WERI-Rb-1 (cell line): ENCODE measurements around the gene HOXB2.

Source experiments
- DNase-seq: peaks from one replicate; pipeline ENCODE4 v3.0.0-alpha.2; 2020
- H3K27ac ChIP-seq: fragments of 250-450 bp; sonication (Bioruptor Pico); 2 replicates; pipeline ENCODE4 v1.5.1; 2020; ENCODE audit warnings: mild to moderate bottlenecking, moderate library complexity
- H3K27me3 ChIP-seq: fragments of 250-450 bp; sonication (Bioruptor Pico); 2 replicates; pipeline ENCODE4 v1.5.1; 2021; ENCODE audit warnings: mild to moderate bottlenecking, low read depth, moderate library complexity; ENCODE audit not compliant: insufficient read depth, severe bottlenecking
- H3K36me3 ChIP-seq: fragments of 250-450 bp; sonication (Bioruptor Pico); 2 replicates; pipeline ENCODE4 v1.5.1; 2020; ENCODE audit warnings: mild to moderate bottlenecking, moderate library complexity
- H3K4me3 ChIP-seq: 2 replicates; pipeline ENCODE4 v1.5.1; 2011; ENCODE audit warnings: low read depth, mild to moderate bottlenecking, control low read depth, low read length
- H3K9me3 ChIP-seq: fragments of 250-450 bp; sonication (Bioruptor Pico); 2 replicates; pipeline ENCODE4 v1.5.1; 2021; ENCODE audit warnings: mild to moderate bottlenecking, moderate library complexity; ENCODE audit not compliant: severe bottlenecking
- TF ChIP-seq, protein P1 (sequence below): IDR thresholded peaks from 2 replicates; pipeline ENCODE4 v1.5.1; 2011; ENCODE audit warnings: low read depth, mild to moderate bottlenecking, control low read depth, inconsistent platforms, low read length

HOXB2 gene

GRCh38 chr17:48588074-48588415 is 43.1 kb upstream of the HOXB2 start:
- Histone ChIP-seq H3K9me3 (peaks cover 6% of the 10 kb centered on the region), H3K27ac (no peak overlapping the region), H3K36me3 (no peaks in the 10 kb centered on the region), H3K4me3 (no peak overlapping the region), H3K27me3 (peaks cover 97% of the 10 kb centered on the region)
- TF ChIP-seq, protein P1, sequence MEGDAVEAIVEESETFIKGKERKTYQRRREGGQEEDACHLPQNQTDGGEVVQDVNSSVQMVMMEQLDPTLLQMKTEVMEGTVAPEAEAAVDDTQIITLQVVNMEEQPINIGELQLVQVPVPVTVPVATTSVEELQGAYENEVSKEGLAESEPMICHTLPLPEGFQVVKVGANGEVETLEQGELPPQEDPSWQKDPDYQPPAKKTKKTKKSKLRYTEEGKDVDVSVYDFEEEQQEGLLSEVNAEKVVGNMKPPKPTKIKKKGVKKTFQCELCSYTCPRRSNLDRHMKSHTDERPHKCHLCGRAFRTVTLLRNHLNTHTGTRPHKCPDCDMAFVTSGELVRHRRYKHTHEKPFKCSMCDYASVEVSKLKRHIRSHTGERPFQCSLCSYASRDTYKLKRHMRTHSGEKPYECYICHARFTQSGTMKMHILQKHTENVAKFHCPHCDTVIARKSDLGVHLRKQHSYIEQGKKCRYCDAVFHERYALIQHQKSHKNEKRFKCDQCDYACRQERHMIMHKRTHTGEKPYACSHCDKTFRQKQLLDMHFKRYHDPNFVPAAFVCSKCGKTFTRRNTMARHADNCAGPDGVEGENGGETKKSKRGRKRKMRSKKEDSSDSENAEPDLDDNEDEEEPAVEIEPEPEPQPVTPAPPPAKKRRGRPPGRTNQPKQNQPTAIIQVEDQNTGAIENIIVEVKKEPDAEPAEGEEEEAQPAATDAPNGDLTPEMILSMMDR: no peak
- no peak for DNase-seq

GRCh38 chr17:48587276-48588073 is 42.6 kb upstream of the HOXB2 start:
- H3K36me3 ChIP-seq: no peaks in the 10 kb centered on the region
- TF ChIP-seq, protein P1: no peak
- H3K4me3 ChIP-seq: no peak overlapping the region
- H3K9me3 ChIP-seq: peaks cover 6% of the 10 kb centered on the region
- peak; percentile 59 for DNase-seq
- H3K27me3 ChIP-seq: peaks cover 97% of the 10 kb centered on the region
- no peak overlapping the region for H3K27ac ChIP-seq

DNA sequence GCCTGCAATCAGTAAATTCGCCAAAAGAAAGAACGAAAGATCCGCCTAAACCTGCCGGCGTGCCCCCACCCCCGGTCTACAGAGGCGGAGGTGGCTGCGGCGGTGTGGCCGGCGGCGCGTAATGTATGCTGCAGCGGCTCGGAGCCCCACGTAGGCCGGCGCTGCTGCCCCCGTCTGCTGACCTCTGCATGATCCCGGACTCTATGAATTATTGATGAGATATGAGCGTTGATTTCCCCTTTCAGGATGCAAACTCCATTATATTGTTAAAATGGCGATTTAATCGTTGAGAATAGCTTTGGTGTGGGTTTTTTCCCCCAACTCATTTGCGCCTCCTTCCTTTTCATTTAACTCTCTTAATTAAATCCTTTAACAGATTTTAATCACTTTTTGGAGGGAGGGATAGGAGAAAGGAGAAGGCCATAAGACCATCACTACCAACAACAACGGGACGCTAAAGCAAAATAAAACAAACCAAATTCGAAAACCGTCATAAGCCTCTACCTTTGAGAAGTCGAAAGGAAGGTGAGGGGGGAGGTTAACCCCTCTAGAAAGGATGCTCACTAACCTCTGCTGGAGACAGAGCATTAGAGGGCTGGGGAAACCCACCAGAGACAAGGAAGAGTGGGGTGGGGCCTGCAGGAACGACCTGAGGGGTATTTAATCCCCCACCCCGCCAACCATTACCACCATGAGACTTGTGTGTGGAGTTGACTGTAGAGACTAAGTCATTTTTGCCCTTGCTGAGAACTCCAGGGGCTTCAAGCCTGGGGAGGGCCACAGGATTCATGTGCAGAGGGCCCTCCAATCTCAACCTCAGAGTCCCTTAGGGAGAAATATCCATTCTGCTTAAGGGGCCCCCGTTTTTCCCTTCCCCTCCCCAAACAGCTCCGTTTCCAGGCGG is 41.7 kb upstream of the HOXB2 start:
- TF ChIP-seq, protein P1: no peak
- H3K36me3 ChIP-seq: no peaks in the 10 kb centered on the region
- H3K9me3 ChIP-seq: peaks cover 12% of the 10 kb centered on the region
- no peak for DNase-seq
- peaks cover 98% of the 10 kb centered on the region for H3K27me3 ChIP-seq
- no peak overlapping the region for H3K27ac ChIP-seq
- H3K4me3 ChIP-seq: no peak overlapping the region

- no peaks in the 10 kb centered on the region for H3K36me3 ChIP-seq
- peaks cover 98% of the 10 kb centered on the region for H3K27me3 ChIP-seq
- H3K4me3 ChIP-seq: no peak overlapping the region
- TF ChIP-seq, protein P1: no peak
- no peak overlapping the region for H3K27ac ChIP-seq
- H3K9me3 ChIP-seq: peaks cover 20% of the 10 kb centered on the region
- no peak for DNase-seq
Observed at GRCh38 chr17:48584223-48584741, 39.4 kb upstream of the HOXB2 start.

DNA sequence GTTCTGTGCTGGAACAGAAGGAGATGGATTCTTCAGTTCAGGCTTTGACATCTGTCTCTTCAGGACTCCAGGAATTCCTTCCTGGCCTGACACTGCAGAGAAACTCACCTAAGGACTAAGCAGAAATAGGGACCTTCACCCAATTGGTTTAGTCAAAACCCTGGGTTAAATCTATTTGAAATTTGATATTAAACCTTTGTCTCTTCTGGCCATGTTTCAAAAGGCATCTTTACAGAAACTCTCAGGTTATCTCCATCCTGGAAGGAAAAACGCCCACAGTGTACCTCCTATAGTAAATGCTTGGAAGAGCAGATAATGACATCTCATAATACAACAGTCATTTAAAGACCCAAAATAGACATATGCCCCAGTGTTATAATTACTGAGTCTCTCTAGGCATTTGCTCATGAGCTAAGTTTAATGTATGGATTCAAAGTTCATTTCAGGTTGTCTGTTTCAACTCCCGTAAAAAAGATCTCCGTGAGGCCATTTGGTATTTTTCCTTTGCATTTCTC is 38.9 kb upstream of the HOXB2 start:
- Histone ChIP-seq H3K27me3 (peaks cover 98% of the 10 kb centered on the region), H3K4me3 (no peak overlapping the region), H3K27ac (no peak overlapping the region), H3K36me3 (no peaks in the 10 kb centered on the region), H3K9me3 (peaks cover 20% of the 10 kb centered on the region)
- TF ChIP-seq, protein P1: no peak
- DNase-seq: no peak
